ES-I3 (cell line): ENCODE measurements around the gene CCDC148.
"Not testable (repeated sequence)": the region's sequence is repeated elsewhere in the genome, so short reads cannot be mapped to it uniquely, and the experiment has no call there.

Experiments used
- H3K36me3 ChIP-seq: 2 replicates; pipeline ENCODE4 v1.6.1; 2013; ENCODE audit warnings: mild to moderate bottlenecking, low read length, control low read depth, moderate library complexity; ENCODE audit not compliant: insufficient read depth
- H3K4me1 ChIP-seq: 2 replicates; pipeline ENCODE4 v1.6.1; 2013; ENCODE audit warnings: mild to moderate bottlenecking, control low read depth, low read length; ENCODE audit not compliant: insufficient read depth
- H3K9ac ChIP-seq: 2 replicates; pipeline ENCODE4 v1.6.1; 2013; ENCODE audit warnings: low read depth, mild to moderate bottlenecking, low read length, moderate library complexity
- H3K9me3 ChIP-seq: 2 replicates; pipeline ENCODE4 v1.6.1; 2013; ENCODE audit warnings: mild to moderate bottlenecking, low read length, moderate library complexity; ENCODE audit not compliant: control insufficient read depth, insufficient read depth

CCDC148 gene

GRCh38 chr2:158325782-158326340 lies 130.7 kb downstream of the CCDC148 start:
- Histone ChIP-seq H3K9me3 (peaks cover 3% of the 10 kb centered on the region; the same call in 1 of the 2 replicates), H3K36me3 (no peaks in the 10 kb centered on the region), H3K4me1 (no peaks in the 10 kb centered on the region), H3K9ac (no peak overlapping the region)

- no peaks in the 10 kb centered on the region for H3K4me1 ChIP-seq
- H3K9me3 ChIP-seq = peaks cover 3% of the 10 kb centered on the region; the same call in 1 of the 2 replicates
- H3K9ac ChIP-seq = no peak overlapping the region
- no peaks in the 10 kb centered on the region for H3K36me3 ChIP-seq
These were observed 131.3 kb downstream of the CCDC148 start for GRCh38 chr2:158325031-158325781.

DNA sequence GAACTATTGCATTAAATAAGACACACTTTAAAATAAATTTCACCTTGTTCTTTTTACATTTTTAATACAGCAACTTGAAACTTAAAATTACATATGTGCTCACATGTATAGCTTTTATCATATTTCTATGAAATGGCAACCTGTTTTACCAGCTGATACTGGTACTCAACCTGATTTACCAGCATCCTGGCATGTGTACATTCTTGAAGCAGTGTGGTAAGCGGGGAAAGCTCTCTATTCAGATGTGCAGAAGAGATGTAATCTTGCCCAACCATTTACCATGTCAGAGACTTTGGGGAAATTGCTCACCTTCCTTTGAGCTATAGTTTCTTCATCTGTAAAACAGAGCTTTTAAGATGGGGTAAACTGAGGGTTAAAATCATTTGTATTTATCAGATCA lies 133.2 kb downstream of the CCDC148 start:
- peaks cover 3% of the 10 kb centered on the region; the same call in 1 of the 2 replicates for H3K9me3 ChIP-seq
- H3K9ac ChIP-seq = no peak overlapping the region
- H3K36me3 ChIP-seq = no peaks in the 10 kb centered on the region
- H3K4me1 ChIP-seq = no peaks in the 10 kb centered on the region

- H3K9me3 ChIP-seq = no peaks in the 10 kb centered on the region
These were observed 135.3 kb downstream of the CCDC148 start for GRCh38 chr2:158321264-158321663.

GRCh38 chr2:158319269-158319668 lies 137.3 kb downstream of the CCDC148 start:
- Histone ChIP-seq H3K4me1 (peaks cover 8% of the 10 kb centered on the region; the same call in 1 of the 2 replicates), H3K9ac (no peak overlapping the region), H3K36me3 (no peaks in the 10 kb centered on the region), H3K9me3 (no peaks in the 10 kb centered on the region)

More at GRCh38 chr2:158321264-158321663, 135.3 kb downstream of the CCDC148 start:
- Histone ChIP-seq H3K4me1 (peaks cover 8% of the 10 kb centered on the region; the same call in 1 of the 2 replicates), H3K9ac (no peak overlapping the region), H3K36me3 (no peaks in the 10 kb centered on the region)

GRCh38 chr2:158317642-158318041 lies 138.9 kb downstream of the CCDC148 start:
- peaks cover 8% of the 10 kb centered on the region; the same call in 1 of the 2 replicates for H3K4me1 ChIP-seq
- H3K9me3 ChIP-seq = no peaks in the 10 kb centered on the region
- H3K36me3 ChIP-seq = no peaks in the 10 kb centered on the region
- H3K9ac ChIP-seq = no peak overlapping the region

DNA sequence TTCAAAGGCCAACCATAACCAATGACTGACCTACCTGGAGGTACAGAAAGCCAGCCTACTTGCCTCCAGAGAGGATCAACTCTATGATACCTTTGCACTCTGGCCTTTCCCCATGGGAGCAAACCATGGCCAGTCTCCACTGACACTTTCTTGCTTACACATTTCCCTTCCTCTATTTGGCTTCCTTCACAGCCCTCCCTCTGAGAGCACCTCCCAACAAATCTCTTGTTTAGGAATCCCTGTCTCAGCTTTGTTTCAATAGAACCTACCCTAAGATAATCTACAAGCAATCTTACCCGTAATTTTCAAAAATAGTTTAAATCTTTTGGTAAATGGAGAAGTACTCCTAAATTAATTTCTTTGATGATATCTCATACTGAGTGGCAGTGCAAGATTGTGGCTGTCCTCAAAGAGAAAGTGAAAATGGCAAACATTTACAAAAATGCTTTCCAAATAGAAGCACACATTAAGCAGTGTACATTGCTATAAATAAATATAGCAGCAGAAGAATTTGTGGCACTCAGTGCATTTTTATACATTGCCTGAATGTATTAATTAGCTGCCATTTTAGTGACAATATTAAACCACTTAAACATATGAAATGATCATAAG lies 140.6 kb downstream of the CCDC148 start:
- no peaks in the 10 kb centered on the region for H3K36me3 ChIP-seq
- peaks cover 8% of the 10 kb centered on the region; the same call in 1 of the 2 replicates for H3K4me1 ChIP-seq
- H3K9ac ChIP-seq = no peak overlapping the region
- no peaks in the 10 kb centered on the region; the same call in 1 of the 2 replicates for H3K9me3 ChIP-seq

GRCh38 chr2:158315000-158315399 lies 141.6 kb downstream of the CCDC148 start:
- no peaks in the 10 kb centered on the region for H3K36me3 ChIP-seq
- no peaks in the 10 kb centered on the region; the same call in 1 of the 2 replicates for H3K9me3 ChIP-seq
- H3K4me1 ChIP-seq = peaks cover 8% of the 10 kb centered on the region; the same call in 1 of the 2 replicates
- H3K9ac ChIP-seq = no peak overlapping the region

DNA sequence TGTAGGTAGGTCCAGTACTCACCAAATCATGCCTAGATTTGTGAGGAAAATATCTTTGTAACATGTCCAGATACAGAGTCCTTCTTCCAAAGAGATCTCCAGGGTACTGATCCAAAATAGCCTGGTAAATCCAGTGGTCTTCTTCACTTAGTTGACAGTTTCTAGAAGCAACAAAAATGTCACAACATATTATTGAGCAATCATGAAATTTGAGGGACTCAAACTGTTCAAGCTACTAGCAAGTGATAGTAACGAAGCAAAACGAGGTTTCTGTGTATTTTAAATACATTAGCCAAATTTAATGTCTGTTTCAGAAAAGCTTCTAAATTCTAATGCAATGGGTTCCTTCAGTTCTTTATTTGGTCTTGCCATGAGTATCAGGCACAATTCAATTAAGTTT lies 142.8 kb downstream of the CCDC148 start:
- H3K9ac ChIP-seq = no peak overlapping the region
- no peaks in the 10 kb centered on the region for H3K36me3 ChIP-seq
- H3K4me1 ChIP-seq = peaks cover 8% of the 10 kb centered on the region; the same call in 1 of the 2 replicates
- H3K9me3 ChIP-seq = no peaks in the 10 kb centered on the region; the same call in 1 of the 2 replicates

- no peaks in the 10 kb centered on the region; the same call in 1 of the 2 replicates for H3K9me3 ChIP-seq
- peaks cover 8% of the 10 kb centered on the region; the same call in 1 of the 2 replicates for H3K4me1 ChIP-seq
- no peak overlapping the region for H3K9ac ChIP-seq
- no peaks in the 10 kb centered on the region for H3K36me3 ChIP-seq
These were observed 143.6 kb downstream of the CCDC148 start for GRCh38 chr2:158312981-158313380.

- H3K36me3 ChIP-seq, H3K9ac ChIP-seq, H3K4me1 ChIP-seq, H3K9me3 ChIP-seq: not testable (repeated sequence)
These were observed 146.1 kb downstream of the CCDC148 start for GRCh38 chr2:158310407-158310806.

DNA sequence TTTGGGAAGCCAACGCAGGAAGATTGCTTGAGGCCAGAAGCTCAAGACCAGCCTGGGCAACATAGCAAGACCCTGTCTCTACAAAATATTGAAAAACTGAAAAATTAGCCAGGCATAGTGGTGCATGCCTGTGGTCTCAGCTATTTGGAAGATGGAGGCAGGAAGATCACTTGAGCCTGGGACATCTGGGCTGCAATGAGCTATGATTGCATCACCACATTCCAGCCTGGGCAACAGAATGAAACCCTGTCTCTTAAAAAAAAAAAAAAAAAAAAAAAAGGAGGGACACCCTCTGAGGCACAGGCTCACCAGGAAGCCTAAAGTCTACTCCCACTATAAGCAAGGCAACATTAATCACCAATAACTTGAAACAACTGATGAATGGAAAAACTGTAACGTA lies 151.1 kb downstream of the CCDC148 start:
- no peaks in the 10 kb centered on the region for H3K9me3 ChIP-seq

GRCh38 chr2:158300394-158300793 lies 156.2 kb downstream of the CCDC148 start:
- no peak overlapping the region for H3K9ac ChIP-seq
- no peaks in the 10 kb centered on the region for H3K9me3 ChIP-seq
- H3K36me3 ChIP-seq = no peaks in the 10 kb centered on the region
- H3K4me1 ChIP-seq = no peaks in the 10 kb centered on the region

More for the DNA sequence above, 151.1 kb downstream of the CCDC148 start:
- no peaks in the 10 kb centered on the region for H3K4me1 ChIP-seq
- no peaks in the 10 kb centered on the region for H3K36me3 ChIP-seq
- no peak overlapping the region for H3K9ac ChIP-seq

GRCh38 chr2:158297606-158298005 lies 158.9 kb downstream of the CCDC148 start:
- Histone ChIP-seq H3K36me3 (no peaks in the 10 kb centered on the region), H3K4me1 (no peaks in the 10 kb centered on the region), H3K9me3 (no peaks in the 10 kb centered on the region), H3K9ac (no peak overlapping the region)
